Body of pancreas (tissue), 4 donors: ENCODE results near the gene FILIP1L. TPM values are rescaled to one million over a fixed set of nuclear protein-coding genes. Genes with fewer than 3 reads are reported as not detected.

ENCODE experiments used
- ATAC-seq: fragments of 150-250 bp; one replicate; pipeline ENCODE4 v1.9.1; 2016
- DNase-seq, 4 donors: peaks; one replicate each; pipeline ENCODE4 v3.0.0-alpha.2; 2019
- H3K27ac ChIP-seq, 4 donors: fragments of 200-600 bp; sonication (generic); 1 replicate in 3 of 4; 2 replicates in 1 of 4; pipeline versions ENCODE4 v1.5.1 to v1.6.1; 2016 to 2019; ENCODE audit warnings: mild to moderate bottlenecking in 1 of 4, mixed read lengths in 1 of 4, moderate library complexity in 1 of 4
- H3K27me3 ChIP-seq, 2 donors: fragments of 200-600 bp; sonication (generic); one replicate each; pipeline ENCODE4 v1.6.0; 2016; ENCODE audit warnings: mild to moderate bottlenecking in 1 of 2
- H3K36me3 ChIP-seq, 2 donors: fragments of 200-600 bp; sonication (generic); replicated peaks in 1 of 2; 2 replicates each; pipeline ENCODE4 v1.5.1; 2016; ENCODE audit warnings: low read depth in 2 of 2; ENCODE audit not compliant: insufficient read depth in 1 of 2
- H3K4me1 ChIP-seq: fragments of 200-600 bp; sonication (generic); one replicate; pipeline ENCODE4 v1.6.0; 2016
- H3K4me3 ChIP-seq, 2 donors: fragments of 200-600 bp; sonication (generic); 1 replicate in 1 of 2; 2 replicates in 1 of 2; pipeline ENCODE4 v1.5.1; 2016 to 2019
- H3K9me3 ChIP-seq, 3 donors: fragments of 200-600 bp; sonication (generic); 1 replicate in 2 of 3; 2 replicates in 1 of 3; pipeline ENCODE4 v1.5.1; 2016
- POLR2A ChIP-seq, 3 donors: fragments of 450-650 bp; IDR thresholded peaks; one replicate each; pipeline ENCODE4 v1.6.1; 2016; ENCODE audit warnings: antibody characterized with exemption in 3 of 3, mild to moderate bottlenecking in 2 of 3
- WGBS, 2 donors: methylation state at CpG; one replicate each; pipeline ENCODE4 v1.1.5; 2017; 5-methylcytosine and 5-hydroxymethylcytosine counted together
- intact Hi-C: fragments of 100-400 bp; cut with DNase I; formaldehyde crosslinking; loops from one replicate; pipeline ENCODE4 v1.15.1; 2023
- total RNA-seq, 2 donors: library from RNA; depleted of rRNA; stranded (reverse); fragments of >200 nt; gene quantifications; one replicate each; pipeline ENCODE4 v1.1.0, GENCODE V29; 2016
- TF ChIP-seq, protein P1 (sequence below), 7 experiments: fragments of 450-650 bp in 4 of 7; fragments of 200-600 bp in 3 of 7; sonication (generic) in 3 of 7; IDR thresholded peaks; one replicate each; pipeline ENCODE4 v1.5.1; 2016 to 2019; ENCODE audit warnings: antibody characterized with exemption in 7 of 7

The FILIP1L gene
- total RNA-seq, 2 donors from 2014 or later, result 27.8 to 47.8 TPM

DNA sequence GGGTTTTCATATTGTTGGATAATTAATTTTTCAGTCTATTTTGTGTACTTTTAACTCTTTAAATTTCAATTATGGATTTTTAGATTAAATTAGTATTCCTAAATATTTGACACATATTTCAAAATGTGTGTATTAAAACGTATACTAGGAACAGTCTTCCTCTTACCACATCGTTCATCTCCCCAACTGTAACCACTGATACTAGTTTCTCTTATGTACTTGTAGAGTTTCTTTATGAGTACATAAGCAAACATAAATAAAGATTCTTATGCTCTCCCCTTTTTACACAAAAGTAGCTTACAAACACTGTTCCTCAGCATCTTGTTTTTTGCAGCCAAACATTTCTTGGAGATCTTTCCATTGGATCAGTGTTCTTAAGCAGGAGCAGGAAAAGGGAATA is 250.7 kb downstream of the FILIP1L start:
- H3K4me1 ChIP-seq, result peaks cover 15% of the 10 kb centered on the region
- intact Hi-C loops, result no loop called here

DNA sequence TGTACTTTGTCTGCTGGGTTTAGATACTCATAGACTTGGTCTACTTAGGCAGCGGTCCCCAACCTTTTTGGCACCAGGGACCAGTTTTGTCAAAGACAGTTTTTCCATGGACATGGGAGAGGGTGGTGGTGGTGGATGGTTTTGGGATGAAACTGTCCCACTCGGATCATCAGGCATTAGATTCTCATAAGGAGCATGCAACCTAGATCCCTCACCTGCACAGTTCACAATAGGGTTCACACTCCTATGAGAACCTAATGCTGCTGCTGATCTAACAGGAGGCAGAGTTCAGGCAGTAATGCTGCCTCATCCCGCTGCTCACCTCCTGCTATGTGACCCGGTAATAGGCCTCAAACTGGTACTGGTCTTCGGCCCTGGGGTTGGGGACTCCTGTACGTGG is 251.3 kb downstream of the FILIP1L start:
- Histone ChIP-seq H3K36me3 (no peaks in the 10 kb centered on the region), H3K9me3 (no peaks in the 10 kb centered on the region), H3K27ac (no peak overlapping the region), H3K4me3 (no peak overlapping the region), H3K27me3 (no peaks in the 10 kb centered on the region), H3K4me1 (peaks cover 9% of the 10 kb centered on the region)
- TF ChIP-seq, protein P1, sequence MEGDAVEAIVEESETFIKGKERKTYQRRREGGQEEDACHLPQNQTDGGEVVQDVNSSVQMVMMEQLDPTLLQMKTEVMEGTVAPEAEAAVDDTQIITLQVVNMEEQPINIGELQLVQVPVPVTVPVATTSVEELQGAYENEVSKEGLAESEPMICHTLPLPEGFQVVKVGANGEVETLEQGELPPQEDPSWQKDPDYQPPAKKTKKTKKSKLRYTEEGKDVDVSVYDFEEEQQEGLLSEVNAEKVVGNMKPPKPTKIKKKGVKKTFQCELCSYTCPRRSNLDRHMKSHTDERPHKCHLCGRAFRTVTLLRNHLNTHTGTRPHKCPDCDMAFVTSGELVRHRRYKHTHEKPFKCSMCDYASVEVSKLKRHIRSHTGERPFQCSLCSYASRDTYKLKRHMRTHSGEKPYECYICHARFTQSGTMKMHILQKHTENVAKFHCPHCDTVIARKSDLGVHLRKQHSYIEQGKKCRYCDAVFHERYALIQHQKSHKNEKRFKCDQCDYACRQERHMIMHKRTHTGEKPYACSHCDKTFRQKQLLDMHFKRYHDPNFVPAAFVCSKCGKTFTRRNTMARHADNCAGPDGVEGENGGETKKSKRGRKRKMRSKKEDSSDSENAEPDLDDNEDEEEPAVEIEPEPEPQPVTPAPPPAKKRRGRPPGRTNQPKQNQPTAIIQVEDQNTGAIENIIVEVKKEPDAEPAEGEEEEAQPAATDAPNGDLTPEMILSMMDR (IDR thresholded peaks at IDR 0.05), result no peak
- intact Hi-C loops, result no loop called here
- WGBS, 2 donors, result 82 to 88% methylated on average over 6 of the region's 6 CpGs
- no peak for DNase-seq
- ATAC-seq, result no peak

More for the DNA sequence above, 250.7 kb downstream of the FILIP1L start:
- Histone ChIP-seq H3K36me3 (no peaks in the 10 kb centered on the region), H3K9me3 (no peaks in the 10 kb centered on the region), H3K4me3 (no peak overlapping the region), H3K27ac (no peak overlapping the region), H3K27me3 (no peaks in the 10 kb centered on the region)
- WGBS, 2 donors, result 79 to 83% methylated on average over 2 of the region's 2 CpGs
- DNase-seq, result no peak
- TF ChIP-seq, protein P1 (IDR thresholded peaks at IDR 0.05), result no peak
- TF ChIP-seq POLR2A (IDR thresholded peaks at IDR 0.05), result no peak
- no peak for ATAC-seq

DNA sequence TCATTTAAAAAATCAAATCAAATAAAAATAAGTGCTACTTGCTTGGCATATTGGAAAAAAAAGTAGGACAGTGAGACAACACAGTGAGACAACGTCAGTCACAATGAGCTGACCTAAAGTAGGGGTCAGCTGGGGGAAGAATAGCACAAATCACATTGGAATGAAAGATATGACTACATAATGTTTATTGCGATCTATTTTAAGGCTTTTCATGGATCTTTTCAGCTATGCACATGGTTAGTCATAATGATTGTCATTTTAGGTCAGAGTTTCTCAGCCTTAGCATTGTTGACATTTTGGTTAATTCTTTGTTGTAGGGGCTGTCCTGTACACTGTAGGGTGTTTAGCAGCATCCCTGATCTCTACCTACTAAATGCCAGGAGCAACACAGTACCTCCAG is 252.1 kb downstream of the FILIP1L start:
- DNase-seq (no peak), ATAC-seq (no peak)
- Histone ChIP-seq H3K4me3 (no peak overlapping the region), H3K27me3 (no peaks in the 10 kb centered on the region), H3K36me3 (no peaks in the 10 kb centered on the region), H3K27ac (no peak overlapping the region), H3K4me1 (peaks cover 9% of the 10 kb centered on the region), H3K9me3 (no peaks in the 10 kb centered on the region)
- TF ChIP-seq, protein P1 (IDR thresholded peaks at IDR 0.05), result no peak
- no peak for TF ChIP-seq POLR2A (IDR thresholded peaks at IDR 0.05)
- WGBS, 2 donors, result 80% methylated on average over 2 of the region's 2 CpGs
- intact Hi-C loops, result no loop called here

DNA sequence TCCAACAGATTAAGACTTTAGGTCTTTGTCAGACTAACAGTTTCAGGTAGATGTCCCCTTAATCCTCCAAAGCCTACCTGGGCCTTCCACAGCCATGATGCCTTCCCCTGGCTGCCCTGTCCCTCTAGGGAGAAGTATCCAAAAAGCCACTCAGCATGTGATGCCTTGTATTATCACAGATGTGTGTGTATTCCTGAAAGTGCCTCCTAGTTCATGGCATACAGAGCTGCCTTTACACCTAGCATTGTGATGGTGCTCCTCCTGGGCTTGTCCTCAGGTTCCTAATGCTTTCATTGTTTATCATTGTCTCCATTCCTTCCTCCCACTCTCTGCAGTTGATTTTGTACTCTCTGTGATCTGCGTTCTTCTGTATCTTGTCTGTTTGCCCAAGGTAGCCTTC is 253.1 kb downstream of the FILIP1L start:
- DNase-seq (no peak), ATAC-seq (no peak)
- H3K27me3 ChIP-seq, result no peaks in the 10 kb centered on the region
- intact Hi-C loops, result no loop called here
- WGBS, 2 donors, result 73 to 97% methylated on average over 1 of the region's 1 CpG
- H3K27ac ChIP-seq, result no peak overlapping the region
- peaks cover 4% of the 10 kb centered on the region for H3K4me1 ChIP-seq
- H3K4me3 ChIP-seq, result no peak overlapping the region
- TF ChIP-seq, protein P1 (IDR thresholded peaks at IDR 0.05), result no peak
- no peak for TF ChIP-seq POLR2A (IDR thresholded peaks at IDR 0.05)
- no peaks in the 10 kb centered on the region for H3K9me3 ChIP-seq
- H3K36me3 ChIP-seq, result no peaks in the 10 kb centered on the region

DNA sequence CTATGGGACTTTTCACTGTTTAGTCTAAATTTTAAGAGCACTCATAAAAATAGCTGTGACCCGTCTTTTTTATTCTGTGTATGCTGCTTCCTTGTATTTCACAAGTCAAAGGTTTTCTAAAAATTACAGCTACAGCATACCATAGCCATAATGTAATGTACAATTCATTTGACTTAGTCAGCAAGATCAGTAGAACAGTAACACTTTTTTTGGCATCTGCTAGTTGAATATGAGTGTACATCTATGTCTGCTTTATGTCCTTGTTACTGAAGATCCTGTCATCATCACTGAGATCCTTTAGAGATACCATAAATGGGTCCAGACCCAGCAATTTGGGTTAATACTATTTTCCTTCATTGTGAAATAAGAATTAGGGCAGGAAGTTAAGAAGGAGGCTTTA is 254.5 kb downstream of the FILIP1L start:
- Histone ChIP-seq H3K9me3 (no peaks in the 10 kb centered on the region), H3K4me3 (no peak overlapping the region), H3K36me3 (no peaks in the 10 kb centered on the region), H3K27ac (peak overlapping the region in 1 of 4 donors; percentile 11), H3K27me3 (no peaks in the 10 kb centered on the region), H3K4me1 (peaks cover 14% of the 10 kb centered on the region)
- WGBS, 2 donors, result 48 to 54% methylated on average over 1 of the region's 1 CpG
- peak; percentile 59 for ATAC-seq
- no peak for TF ChIP-seq POLR2A (IDR thresholded peaks at IDR 0.05)
- TF ChIP-seq, protein P1 (IDR thresholded peaks at IDR 0.05), result no peak
- intact Hi-C loops, result no loop called here
- no peak for DNase-seq
